ENCODE measurements around the gene NCAPH2.
"Not testable (repeated sequence)": the region's sequence is repeated elsewhere in the genome, so short reads cannot be mapped to it uniquely, and the experiment has no call there.

The NCAPH2 gene

DNA sequence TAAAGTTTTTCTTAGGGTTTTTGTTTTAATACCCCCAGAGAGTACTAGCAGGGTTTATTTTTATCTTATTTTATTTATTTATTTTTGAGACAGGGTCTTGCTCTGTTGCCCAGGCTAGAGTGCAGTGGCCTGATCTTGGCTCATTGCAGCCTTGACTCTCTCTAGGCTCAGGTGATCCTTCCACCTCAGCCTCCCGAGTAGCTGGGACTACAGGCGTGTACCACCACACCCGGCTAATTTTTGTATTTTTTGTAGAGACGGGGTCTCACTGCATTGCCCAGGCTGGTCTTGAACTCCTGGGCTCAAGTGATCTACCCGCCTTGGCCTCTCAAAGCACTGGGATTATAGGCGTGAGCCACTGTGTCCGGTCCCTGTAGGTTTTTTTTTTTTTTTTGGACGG, 12.2 kb downstream of the NCAPH2 start:
- DNase-seq = not testable (repeated sequence)

DNA sequence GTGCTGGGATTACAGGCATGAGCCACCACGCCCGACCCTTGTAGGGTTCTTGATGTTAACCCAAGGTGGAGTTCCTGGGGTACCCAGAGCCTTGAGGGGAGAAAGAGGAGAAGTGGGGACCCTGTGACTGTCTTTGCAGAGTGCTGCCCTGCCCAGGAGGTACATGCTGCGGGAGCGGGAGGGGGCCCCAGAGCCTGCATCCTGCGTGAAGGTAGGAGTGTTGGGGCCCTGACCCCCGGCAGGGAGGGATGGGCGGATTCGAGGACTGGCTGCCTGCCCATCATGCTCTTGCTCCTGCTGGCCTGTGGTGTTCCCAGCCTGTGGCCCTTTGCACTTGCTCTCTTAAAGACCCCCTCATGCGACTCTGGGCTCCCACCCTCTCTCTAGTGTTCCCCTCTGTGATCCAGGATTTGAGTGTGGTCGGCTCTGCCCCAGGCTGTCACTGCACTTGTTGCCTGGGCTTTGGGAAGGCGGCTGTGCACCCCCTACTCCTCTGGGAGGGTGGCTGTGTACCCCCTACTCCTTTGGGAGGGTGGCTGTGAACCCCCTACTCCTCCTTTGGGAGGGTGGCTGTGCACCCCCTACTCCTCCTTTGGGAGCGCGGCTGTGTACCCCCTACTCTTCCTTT, 12.9 kb downstream of the NCAPH2 start:
- no peak for DNase-seq

DNA sequence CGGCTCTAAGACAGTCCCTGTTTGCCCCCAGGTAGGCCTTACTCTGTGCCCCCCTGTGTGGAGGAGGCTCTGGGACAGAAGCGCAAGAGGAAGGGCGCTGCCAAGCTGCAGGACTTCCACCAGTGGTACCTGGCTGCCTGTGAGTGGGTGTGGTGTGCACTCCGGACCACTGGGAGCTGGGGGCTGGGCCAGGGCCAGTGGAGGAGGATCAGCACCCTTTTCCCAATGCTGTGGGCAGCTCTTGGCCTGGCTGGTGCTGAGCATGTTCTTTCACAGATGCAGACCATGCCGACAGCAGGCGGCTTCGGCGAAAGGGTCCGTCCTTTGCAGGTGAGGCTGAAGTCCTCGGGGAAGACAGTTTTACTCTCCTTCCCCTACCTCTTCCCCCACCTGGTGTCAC, 13.7 kb downstream of the NCAPH2 start:
- DNase-seq = no peak

DNA sequence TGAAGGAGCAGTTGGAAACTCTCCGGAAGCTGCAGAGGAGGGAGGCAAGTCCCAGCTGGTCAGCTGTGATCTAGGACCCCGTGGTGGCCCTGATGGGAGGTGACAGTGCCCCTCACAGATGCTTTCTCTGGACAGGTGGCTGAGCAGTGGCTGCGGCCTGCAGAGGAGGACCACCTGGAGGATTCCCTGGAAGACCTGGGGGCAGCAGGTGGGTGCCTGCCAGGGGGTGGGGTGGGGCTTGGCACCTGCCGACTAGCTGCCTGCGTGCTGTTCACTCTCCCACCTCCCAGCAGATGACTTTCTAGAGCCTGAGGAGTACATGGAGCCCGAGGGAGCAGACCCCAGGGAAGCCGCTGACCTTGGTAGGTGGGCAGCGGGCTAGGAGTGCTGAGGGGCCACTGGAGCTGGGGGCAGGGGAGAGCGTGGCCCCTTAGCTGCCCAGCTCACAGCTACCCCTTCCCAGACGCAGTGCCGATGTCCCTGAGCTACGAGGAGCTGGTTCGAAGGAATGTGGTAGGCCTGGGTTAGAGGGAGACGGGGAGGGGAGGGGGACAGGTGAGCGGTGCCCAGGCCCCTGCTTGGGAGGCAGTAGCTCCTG, 14.3 kb downstream of the NCAPH2 start:
- DNase-seq = no peak

DNA sequence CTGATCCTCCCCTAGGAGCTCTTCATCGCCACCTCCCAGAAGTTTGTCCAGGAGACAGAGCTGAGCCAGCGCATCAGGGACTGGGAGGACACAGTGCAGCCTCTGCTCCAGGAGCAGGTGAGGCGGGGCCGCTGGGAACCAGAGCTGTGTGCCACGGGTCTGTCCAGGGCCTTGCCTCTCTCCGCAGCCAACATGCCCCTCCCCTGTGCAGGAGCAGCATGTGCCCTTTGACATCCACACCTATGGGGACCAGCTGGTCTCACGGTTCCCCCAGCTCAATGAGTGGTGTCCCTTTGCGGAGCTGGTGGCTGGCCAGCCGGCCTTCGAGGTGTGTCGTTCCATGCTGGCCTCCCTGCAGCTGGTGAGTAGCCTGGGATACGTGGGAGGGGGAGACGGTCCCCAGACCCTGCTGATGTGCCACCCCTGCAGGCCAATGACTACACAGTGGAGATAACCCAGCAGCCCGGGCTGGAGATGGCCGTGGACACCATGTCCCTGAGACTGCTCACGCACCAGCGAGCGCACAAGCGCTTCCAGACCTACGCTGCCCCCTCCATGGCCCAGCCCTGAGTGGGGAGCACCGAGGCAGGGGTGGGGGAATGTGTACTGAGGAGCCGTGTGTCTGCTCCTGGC, 14.9 kb downstream of the NCAPH2 start:
- no peak for DNase-seq

DNA sequence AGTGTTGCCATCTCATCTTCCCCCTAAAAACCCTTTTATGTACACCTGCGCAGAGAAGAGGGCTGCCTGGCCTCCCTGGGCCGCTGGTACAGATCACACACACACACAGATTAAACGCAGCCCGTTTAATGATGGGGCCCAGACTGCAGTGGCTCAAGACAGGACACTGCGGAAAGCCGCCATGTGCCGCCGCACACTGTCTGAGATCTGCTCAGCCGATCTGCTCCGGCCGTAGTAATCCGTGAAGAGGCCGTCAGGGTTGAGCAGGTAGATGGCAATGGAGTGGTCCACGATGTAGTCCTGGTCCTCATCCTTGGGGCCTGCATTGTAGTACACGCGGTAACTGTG, 15.4 kb downstream of the NCAPH2 start:
- no peak for DNase-seq

DNA sequence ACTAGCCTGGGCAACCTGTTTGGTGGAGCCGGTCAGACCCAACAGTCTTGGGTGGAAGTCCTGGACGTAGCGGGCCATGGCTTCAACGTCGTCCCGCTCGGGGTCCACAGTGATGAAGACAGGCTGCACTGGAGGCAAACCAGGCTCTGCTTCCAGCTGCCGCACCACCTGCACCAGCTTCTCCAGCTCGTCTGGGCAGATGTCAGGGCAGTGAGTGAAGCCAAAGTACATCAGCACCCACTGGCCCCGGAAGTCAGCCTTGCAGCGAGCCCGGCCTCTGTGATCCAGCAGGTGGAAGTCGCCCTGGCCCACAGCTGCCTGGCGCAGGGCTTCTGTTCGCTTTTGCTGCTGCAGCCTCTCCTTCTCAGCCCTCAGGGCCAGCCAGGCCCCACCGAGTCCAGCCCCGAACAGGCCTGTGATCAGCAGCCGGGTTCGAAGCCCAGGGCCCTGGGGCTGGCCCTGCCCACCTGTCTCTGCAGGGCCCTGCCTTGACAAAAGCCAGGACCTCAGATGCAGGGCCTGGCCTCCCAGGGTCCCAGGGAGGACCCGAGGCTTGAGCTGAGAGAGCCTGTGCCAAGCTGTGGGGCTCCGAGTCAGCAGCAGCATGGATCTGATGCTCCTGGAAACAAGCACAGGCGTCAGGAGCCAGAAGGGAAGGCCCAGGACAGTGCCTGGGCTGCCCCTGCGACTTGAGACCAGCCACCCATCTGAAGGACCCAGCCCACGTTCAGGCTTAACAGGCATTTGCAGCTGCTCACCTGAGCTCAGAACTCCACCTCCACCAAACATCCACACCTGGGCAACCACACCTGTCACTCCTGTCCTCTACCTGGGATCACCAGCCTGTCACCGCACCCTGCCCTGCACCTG, 16.0 kb downstream of the NCAPH2 start:
- no peak for DNase-seq

DNA sequence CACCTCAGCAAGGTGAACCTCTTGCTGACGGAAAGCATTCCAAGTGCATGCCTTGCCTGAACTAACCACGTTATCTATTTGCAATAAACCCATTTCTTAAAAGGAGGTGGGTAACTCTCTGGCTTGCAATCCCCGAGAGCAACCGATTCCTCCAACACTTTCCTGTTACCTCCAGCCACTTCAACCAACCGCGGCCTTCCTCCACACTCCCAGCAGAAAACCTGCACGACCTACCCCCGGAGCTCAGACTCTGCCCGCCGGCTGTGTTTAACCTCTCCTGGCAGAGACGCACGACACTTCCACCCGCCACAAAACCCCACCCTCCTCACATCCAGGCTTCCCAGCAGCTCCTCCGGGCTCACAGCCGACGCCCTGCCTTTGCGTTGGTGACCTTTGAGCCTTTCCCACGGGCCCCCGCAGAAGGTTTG, 16.7 kb downstream of the NCAPH2 start:
- DNase-seq = no peak

DNA sequence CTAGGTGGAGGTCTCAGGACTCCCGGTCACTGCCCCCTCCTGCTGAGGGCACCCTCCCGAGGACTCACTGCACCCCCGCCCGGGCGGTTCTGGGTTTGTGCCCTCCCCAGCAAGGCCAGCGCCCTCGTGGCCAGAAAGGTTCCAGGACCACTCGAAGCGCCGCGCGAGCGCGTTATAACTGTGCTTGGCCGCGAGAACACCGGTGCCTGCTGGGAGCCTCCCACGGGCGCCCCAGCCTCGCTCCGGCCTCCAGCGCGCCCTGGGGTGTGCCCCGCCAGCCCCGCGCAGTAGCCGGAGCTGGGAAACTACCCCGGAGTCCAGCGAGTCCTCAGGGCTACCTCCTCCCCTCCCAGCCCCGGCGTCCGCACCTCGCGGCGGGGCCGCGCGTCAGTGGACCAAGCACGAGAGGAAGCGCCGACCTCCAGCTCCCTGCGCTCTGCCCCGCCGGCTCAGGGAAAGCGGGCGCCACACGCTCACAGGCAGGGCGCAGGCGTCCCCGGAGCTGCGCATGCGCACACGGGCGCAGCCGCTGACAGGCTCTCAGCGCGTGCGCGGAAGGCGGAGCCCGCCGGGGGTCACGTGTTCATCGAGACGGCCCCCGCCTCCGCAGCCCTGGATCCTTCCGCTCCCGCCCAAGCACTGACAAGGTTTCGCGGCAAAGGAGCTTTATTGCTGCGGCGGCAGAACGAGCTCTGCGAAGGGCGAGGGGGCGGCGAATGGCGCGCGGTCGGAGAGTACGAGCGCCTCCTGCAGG, 17.3 kb downstream of the NCAPH2 start, which contains the start of gene SCO2:
SCO2 (minus strand) TSS at position 495 of the 754 bp plus-strand sequence. CDS start 1,187 bp downstream, outside the sequence.
- peak; percentile 99 for DNase-seq

DNA sequence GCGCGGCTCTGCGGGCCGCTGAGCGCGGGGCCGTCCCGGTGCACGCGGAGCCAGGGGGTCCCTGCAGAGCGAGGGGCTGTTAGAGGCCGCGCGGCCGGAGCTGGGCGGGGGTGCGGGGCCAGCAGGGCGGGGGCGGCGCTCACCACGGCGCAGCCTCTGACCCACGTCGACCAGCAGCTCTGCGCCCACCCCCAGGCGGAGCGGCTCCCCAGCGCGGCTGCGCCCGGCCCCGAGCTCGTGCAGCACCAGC, 17.8 kb downstream of the NCAPH2 start:
- DNase-seq = no peak

DNA sequence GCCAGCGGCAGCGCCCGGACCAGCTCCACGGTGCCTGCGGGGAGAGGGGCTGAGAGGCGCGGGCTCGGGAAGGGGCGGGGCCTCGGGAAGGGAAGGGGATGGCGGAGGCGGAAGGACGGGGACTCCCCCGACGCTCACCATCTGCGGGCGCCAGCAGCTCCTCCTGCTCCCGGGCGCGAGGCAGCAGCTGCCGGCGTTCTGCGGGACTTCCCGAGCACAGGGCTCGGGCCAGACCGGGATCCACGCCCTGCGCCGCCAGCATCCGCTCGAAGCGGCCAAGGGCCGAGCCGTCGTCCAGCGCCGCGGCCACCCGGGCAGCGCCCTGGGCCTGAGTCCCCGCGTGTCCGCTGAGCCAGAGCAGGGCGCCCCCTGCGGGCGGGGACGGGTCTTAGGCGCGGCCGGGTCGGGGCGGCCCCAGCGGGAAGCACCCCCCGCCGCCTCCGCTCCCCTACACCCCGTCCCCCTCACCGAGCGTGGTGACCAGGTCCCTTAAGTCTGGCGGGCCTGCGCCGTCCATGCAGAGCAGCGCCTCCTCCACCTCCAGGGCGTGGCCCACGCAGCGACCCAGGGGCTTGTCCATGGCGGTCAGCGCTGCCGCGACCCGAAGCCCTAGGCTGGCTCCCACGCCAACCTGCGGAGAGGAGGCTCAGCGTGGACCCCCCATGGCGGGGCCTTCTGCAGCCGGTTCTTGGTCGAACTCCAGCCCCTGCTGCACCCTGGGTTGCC, 18.2 kb downstream of the NCAPH2 start:
- DNase-seq = peak; percentile 92

DNA sequence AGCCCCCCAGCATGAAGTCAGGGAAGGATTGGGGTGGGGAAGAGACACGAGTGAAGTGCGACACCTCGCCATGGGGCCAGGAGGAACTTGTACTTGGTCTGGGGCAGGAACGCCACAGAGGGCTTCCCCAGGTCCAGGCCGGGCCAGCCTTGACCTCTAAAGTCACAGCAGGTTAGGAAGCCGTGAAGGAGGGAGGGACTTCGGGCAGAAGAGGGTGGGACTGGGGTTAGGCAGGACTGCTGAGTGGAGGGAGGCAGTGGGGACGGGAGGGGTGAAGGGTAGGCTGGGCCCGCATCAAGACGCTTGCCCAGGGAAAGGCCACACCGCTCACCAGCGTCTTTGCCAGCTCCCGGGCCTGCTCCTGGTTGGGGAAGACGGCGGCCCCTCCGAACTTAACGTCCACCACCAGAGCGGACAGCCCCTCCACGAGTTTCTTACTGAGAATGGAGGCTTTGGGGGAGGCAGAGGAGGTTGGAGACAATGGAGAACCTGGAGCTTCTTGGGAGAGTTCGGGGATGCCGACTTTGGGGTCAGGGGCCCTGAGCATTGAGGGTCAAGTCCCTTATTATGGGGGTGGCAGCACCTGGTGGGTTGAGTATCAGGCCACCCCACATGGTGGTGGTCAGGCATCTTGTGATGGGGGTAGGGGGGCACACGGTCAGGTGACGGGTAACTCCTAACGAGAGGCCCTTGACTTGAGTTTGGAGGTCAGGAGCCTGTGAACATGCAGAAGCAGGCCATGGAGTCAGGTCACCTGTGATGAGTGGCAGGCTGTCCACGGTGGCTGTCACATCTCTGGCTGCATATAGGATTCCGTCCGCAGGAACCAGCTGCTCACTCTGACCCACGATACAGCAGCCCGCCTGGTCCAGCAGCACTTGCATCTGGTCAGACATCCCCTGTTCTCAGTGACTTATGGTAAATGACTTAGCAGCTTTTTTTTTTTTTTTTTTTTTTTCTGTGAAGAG, 19.1 kb downstream of the NCAPH2 start:
- DNase-seq = peak; percentile 81

DNA sequence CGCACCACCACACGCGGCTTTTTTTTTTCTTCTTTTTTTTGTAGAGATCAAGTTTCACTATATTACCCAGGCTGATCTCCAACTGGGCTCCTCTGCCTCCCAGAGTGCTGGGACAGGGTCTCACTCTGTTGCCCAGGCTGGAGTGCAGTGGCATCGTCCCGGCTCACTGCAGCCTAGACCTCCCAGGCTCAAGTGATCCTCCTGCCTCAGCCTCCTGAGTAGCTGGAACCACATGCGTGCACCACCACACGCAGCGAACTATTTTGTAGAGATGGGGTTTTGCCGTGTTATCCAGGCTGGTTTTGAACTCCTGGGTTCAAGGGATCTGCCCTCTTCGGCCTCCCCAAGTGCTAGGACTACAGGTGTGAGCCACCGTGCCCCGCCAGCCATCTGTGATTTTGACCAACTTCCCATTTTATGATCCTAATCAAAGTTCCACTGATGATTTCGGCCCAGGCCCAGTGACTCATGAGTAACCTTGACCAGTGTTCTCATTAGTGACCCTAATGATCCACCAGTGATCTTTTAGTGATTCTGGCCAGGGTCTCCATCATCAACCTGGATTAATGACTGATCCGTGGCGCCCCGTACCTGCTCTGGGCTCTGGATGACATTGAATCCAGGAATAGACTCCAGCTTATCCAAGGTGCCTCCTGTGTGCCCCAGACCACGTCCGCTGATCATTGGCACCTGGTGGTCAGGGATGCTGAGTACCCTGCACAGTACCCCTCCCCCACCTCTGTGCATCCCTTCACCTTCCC, 20.1 kb downstream of the NCAPH2 start:
- no peak for DNase-seq

DNA sequence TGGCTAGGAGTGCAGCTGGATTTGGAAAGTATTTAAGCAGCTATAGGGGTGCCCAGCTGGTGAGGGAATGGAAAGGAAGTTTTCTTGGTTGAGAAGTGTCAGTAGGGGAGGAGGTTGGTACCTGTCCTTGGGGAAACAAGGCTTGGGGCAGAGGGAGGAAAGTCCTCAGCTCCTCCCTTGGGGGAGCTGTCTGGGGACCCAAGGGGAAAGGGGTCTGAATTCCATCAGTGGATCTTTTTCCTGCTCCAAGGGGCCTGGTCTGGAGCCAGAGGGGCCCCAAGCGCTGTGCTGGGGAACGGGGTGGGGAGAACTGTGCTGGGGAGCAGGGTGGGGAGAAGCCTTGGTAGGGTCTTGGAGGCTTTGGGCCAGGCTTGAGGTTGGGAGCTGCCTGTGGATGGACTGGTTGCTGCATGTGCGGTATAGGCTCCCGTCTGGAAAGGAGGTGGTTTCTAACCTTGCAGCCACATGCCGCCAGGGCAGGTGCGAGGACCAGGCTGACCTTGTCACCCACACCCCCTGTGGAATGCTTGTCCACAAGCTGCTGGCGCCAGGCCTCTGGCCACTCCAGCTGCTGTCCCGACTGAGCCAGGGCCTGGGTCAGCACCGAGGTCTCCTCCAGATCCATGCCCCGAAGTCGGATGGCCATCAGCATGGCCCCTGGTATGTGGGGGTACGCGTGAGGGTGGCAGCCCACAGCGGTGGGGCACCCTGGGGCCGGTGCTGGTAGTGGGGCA, 20.8 kb downstream of the NCAPH2 start:
- peak; percentile 26 for DNase-seq

DNA sequence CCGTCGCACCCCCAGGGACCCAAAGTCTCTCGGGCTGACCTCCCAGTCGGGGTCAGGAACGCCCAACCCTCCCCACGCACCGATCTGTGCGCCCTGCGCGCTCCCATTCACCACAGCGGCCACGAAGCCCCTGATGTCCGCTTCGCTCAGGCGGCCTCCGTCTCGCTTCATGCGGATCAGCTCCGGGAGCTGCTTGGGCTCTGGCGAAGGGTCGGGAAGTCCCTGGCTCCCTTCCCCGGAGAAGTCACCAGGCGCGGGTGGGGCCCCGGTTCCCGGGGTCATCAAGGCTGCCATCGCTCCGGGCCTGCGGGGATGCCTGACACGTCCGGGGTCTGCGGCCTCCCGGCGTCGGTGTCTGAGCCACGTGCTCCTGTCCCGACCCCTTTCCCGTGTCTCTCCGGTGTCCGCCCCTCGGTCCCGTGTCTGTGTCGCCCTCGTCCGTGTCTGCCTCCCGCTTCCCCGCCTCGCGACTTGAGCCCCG, 21.4 kb downstream of the NCAPH2 start:
- DNase-seq = no peak

DNA sequence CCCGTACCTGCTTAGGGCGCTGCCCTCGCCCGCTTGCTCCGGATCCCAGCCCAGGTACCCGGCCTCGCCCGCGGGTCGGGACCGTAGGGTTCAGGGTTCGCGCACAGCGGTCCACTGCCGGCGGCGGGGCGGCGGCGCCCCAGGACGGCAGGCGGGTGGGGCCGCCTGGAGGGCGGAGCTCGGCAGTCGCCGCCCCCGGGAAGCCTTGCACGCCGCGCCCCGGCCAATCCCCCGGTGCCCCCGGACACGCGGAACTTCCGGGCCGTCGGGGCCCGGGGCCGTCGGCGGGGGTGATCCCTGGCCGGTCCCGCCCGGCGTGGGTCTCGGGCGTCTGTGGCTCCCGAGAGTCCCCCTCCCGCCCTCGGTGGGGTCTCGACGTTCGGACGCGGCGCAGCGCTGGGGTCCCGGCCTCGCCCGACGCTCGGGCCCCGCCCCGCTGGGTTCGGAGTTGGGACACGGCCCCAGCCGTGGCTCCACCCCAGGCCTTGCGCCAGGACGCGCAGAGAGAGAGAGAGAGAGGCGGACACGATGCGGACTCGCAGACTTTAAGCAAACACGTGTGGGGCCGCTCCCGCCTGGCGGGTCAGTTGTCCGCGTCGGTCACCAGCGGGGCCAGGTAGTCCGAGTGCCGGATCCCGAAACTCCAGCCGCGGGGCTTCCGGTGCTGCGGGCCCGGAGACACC, 22.0 kb downstream of the NCAPH2 start, which contains the start of gene TYMP:
TYMP (minus strand) TSS at position 116 of the 683 bp plus-strand sequence. CDS start 303 bp downstream, outside the sequence.
- peak; percentile 86 for DNase-seq

DNA sequence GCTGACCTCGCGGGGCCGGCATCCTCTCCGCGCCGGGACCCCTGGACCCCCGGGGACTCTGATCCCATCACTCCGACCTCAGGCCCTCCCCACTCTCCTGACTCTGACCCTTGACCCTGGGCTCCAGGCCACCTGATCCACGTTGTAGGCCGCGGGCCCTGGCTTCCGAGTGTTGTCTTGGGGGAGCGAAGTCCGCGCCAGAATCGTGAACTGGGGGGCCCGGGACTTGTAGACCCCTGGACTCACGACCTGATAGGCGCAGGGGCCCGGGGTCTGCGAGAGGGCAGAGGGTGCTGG, 22.5 kb downstream of the NCAPH2 start:
- DNase-seq = no peak

DNA sequence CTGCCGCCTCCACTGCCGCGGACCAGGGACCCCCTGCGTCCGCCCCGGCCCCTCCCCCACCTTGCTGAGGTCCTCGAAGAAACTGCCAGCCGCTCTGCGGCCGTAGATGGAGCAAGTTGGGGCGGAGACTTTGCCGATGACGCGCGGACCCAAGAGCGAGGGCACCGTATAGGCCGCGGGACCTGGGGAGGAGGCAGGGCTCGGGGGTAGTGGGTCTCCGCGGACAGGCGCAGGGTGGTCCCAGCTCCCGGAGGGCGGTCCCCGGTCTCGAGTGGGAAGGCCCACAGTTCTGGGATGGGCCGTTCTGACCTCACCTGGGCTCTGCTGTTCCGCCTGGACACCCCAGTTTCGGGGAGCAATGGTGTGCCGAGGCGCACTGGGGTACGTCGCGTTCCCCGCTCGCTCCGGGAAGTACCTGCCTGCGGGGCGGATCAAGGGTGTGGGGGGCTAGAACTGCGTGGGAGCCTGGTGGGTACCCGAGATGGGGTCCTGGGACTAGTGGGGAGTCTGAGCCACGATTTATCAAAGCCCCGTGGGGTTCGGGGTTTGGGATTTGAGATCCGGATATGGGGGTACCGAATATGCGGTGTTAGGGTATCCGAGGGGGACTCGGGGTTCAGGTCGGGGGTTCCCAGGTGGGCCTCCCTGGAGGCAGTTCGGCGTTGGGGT, 23.0 kb downstream of the NCAPH2 start:
- peak; percentile 94 for DNase-seq
